Nasal cavity respiratory epithelium epithelial cell of viscerocranial mucosa (primary cell): ENCODE results near the gene LFNG. TPM values are rescaled to one million over a fixed set of nuclear protein-coding genes. Genes with fewer than 3 reads are reported as not detected.

Experiments used
- total RNA-seq: library from RNA; depleted of rRNA; stranded (reverse); fragments of >200 nt; gene quantifications from 2 replicates; pipeline ENCODE4 v1.2.3, GENCODE V29; 2014

LFNG gene
- 0.34 and 6.2 TPM in 2 replicates for total RNA-seq

GRCh38 chr7:2519119-2519930, at the start of gene LFNG:
Gene LFNG (plus strand): TSS chr7:2519774. CDS start chr7:2519862, 88 bp downstream.

GRCh38 chr7:2476298-2476697, 43.3 kb upstream of the LFNG start, which contains the start of gene GRIFIN:
Gene GRIFIN (minus strand): TSS chr7:2476398. CDS start chr7:2476383, 15 bp downstream.

GRCh38 chr7:2555121-2556052, 35.8 kb downstream of the LFNG start, which contains the start of gene BRAT1:
Gene BRAT1 (minus strand): TSS chr7:2555524. CDS start chr7:2554431, 1,093 bp downstream.

GRCh38 chr7:2558629-2559282, 39.2 kb downstream of the LFNG start, which contains the start of gene IQCE:
Gene IQCE (plus strand): TSS chr7:2558979. CDS start chr7:2559182, 203 bp downstream.

Other genes with a start within 250 kb of the LFNG start
- gene SNX8, start 205.3 kb upstream of the LFNG start, total RNA-seq, result 10.6 and 15.2 TPM in 2 replicates
- gene EIF3B, start 164.9 kb upstream of the LFNG start, total RNA-seq, result 182 and 242 TPM in 2 replicates
- gene CHST12, start 116.2 kb upstream of the LFNG start, total RNA-seq, result 0.34 and 6.1 TPM in 2 replicates
- gene GRIFIN, start 43.4 kb upstream of the LFNG start, total RNA-seq, result not detected in 2 replicates
- 18.1 and 26.8 TPM in 2 replicates for gene BRAT1, start 35.8 kb downstream of the LFNG start, total RNA-seq
- gene IQCE, start 39.2 kb downstream of the LFNG start, total RNA-seq, result 6.2 and 13.4 TPM in 2 replicates
- gene TTYH3, start 112.2 kb downstream of the LFNG start, total RNA-seq, result 12.3 and 54.7 TPM in 2 replicates
- gene AMZ1, start 168.4 kb downstream of the LFNG start, total RNA-seq, result under 0.01 TPM in 1 of 2 replicates, not detected in the other